Endothelial cell of umbilical vein (primary cell): ENCODE measurements around the gene ANKDD1B.

Experiments used
- FOS ChIP-seq: IDR thresholded peaks from 2 replicates; pipeline ENCODE4 v1.6.1; 2011; ENCODE audit warnings: mild to moderate bottlenecking, low read length, moderate library complexity, borderline replicate concordance; ENCODE audit not compliant: insufficient read depth
- TF ChIP-seq, protein P1 (sequence below), 2 donors: IDR thresholded peaks; 1 replicate in 1 of 2; 2 replicates in 1 of 2; pipeline ENCODE4 v1.5.1; 2011; ENCODE audit warnings: low read length in 2 of 2, mild to moderate bottlenecking in 2 of 2, moderate library complexity in 2 of 2, control low read depth in 1 of 2, inconsistent platforms in 1 of 2, low read depth in 1 of 2; ENCODE audit not compliant: insufficient read depth in 1 of 2; ENCODE audit errors: extremely low read depth in 1 of 2
- TF ChIP-seq, protein P2 (sequence below): IDR thresholded peaks from 2 replicates; pipeline ENCODE4 v1.6.1; 2011; ENCODE audit not compliant: insufficient read depth, insufficient read length

DNA sequence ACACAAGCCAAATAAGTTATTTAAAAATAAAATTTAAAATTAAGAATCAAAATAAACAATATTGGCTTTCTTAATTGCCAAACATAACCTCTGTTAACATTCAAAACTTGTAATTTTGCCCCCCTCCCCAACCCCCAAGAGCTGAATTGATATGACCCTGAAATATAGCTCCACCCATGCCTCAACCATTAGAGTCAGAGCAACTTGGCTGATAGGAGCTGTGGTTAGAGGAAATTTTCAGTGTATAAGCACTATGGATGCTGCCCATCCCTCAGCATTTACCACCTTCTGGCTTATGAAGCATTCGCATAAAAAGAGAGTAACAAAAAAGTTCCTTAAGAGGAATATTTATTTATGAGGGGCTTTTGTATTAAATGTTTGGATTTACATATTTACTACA, 99.9 kb downstream of the ANKDD1B start:
- TF ChIP-seq, protein P1, sequence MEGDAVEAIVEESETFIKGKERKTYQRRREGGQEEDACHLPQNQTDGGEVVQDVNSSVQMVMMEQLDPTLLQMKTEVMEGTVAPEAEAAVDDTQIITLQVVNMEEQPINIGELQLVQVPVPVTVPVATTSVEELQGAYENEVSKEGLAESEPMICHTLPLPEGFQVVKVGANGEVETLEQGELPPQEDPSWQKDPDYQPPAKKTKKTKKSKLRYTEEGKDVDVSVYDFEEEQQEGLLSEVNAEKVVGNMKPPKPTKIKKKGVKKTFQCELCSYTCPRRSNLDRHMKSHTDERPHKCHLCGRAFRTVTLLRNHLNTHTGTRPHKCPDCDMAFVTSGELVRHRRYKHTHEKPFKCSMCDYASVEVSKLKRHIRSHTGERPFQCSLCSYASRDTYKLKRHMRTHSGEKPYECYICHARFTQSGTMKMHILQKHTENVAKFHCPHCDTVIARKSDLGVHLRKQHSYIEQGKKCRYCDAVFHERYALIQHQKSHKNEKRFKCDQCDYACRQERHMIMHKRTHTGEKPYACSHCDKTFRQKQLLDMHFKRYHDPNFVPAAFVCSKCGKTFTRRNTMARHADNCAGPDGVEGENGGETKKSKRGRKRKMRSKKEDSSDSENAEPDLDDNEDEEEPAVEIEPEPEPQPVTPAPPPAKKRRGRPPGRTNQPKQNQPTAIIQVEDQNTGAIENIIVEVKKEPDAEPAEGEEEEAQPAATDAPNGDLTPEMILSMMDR (IDR thresholded peaks at IDR 0.05; ENCODE audit: extremely low read depth in 1 of 2, insufficient read depth in 1 of 2, low read depth in 1 of 2, low read length in 2 of 2) = no peak
- TF ChIP-seq, protein P2, sequence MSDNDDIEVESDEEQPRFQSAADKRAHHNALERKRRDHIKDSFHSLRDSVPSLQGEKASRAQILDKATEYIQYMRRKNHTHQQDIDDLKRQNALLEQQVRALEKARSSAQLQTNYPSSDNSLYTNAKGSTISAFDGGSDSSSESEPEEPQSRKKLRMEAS = no peak
- TF ChIP-seq FOS = no peak
